ENCODE data around the gene PSME1. TPM values are rescaled to one million over a fixed set of nuclear protein-coding genes. Genes with fewer than 3 reads are reported as not detected.

The PSME1 gene
- total and polyA plus RNA-seq, 2 of the 13 experiments (the other 11 are each of a cell fraction or from before 2014, with no cell fraction given): 159 to 608 TPM

- peaks cover 0 to 6% of the 10 kb centered on the region in 2 experiments; a peak in 1 of 5 replicates for H3K27me3 ChIP-seq (ENCODE audit: control insufficient read depth in 1 of 2, insufficient read depth in 2 of 2, low read length in 2 of 2)
- ChIA-PET CTCF (ENCODE audit: low intra/inter-chr PET ratio, low total read pairs) (no interaction called here), POLR2A (interaction anchor here (1.0 to 14.4 kb wide), 5 partner anchors 7 to 41 kb away, joined by 3 to 627 read pairs (median 133); partner anchors contain the start of genes DCAF11, NRL and PSME1)
- TF ChIP-seq MXD4 (CRISPR knock-in tag; IDR thresholded peaks at IDR 0.05): no peak
- peak; percentile 67; the same call in 1 of the 2 replicates for TF ChIP-seq HNRNPL (IDR thresholded peaks at IDR 0.05; ENCODE audit: low read depth, low read length)
- TF ChIP-seq HOXA3 (CRISPR knock-in tag; IDR thresholded peaks at IDR 0.05): no peak
- TF ChIP-seq ZMYM3 (CRISPR knock-in tag; IDR thresholded peaks at IDR 0.05): no peak
- TF ChIP-seq EED (CRISPR knock-in tag; IDR thresholded peaks at IDR 0.05): peak; percentile 60; the same call in 1 of the 2 replicates
- 0 out of 4 replicates have a peak, but pooled peaks of 1 of the 2 experiments have one; percentile 28 for TF ChIP-seq POLR2A (IDR thresholded peaks at IDR 0.05; ENCODE audit: insufficient read depth in 1 of 2, low read depth in 2 of 2, low read length in 2 of 2)
- TF ChIP-seq NAIF1 (CRISPR knock-in tag; IDR thresholded peaks at IDR 0.05; ENCODE audit: borderline replicate concordance): no peak
- TF ChIP-seq HNRNPLL (IDR thresholded peaks at IDR 0.05; ENCODE audit: low read depth, low read length, poor library complexity, severe bottlenecking): no peak
- no peak for TF ChIP-seq ZNF24 (IDR thresholded peaks at IDR 0.05)
- TF ChIP-seq RBM39 (IDR thresholded peaks at IDR 0.05; ENCODE audit: low read depth, low read length, poor library complexity, severe bottlenecking): peak; percentile 75
- TF ChIP-seq, protein P1, sequence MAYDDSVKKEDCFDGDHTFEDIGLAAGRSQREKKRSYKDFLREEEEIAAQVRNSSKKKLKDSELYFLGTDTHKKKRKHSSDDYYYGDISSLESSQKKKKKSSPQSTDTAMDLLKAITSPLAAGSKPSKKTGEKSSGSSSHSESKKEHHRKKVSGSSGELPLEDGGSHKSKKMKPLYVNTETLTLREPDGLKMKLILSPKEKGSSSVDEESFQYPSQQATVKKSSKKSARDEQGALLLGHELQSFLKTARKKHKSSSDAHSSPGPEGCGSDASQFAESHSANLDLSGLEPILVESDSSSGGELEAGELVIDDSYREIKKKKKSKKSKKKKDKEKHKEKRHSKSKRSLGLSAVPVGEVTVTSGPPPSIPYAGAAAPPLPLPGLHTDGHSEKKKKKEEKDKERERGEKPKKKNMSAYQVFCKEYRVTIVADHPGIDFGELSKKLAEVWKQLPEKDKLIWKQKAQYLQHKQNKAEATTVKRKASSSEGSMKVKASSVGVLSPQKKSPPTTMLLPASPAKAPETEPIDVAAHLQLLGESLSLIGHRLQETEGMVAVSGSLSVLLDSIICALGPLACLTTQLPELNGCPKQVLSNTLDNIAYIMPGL (CRISPR knock-in tag; IDR thresholded peaks at IDR 0.05; ENCODE audit: borderline replicate concordance in 1 of 2, low read depth in 1 of 2): no peak
- no peak for TF ChIP-seq ZNF615 (CRISPR knock-in tag; IDR thresholded peaks at IDR 0.05; ENCODE audit: borderline replicate concordance)
- no peak for TF ChIP-seq MAFK (conservative IDR thresholded peaks at IDR 0.05 in 1 of 2, IDR thresholded peaks at IDR 0.05 in 1 of 2; ENCODE audit: low read length in 2 of 2)
- TF ChIP-seq, protein P2, sequence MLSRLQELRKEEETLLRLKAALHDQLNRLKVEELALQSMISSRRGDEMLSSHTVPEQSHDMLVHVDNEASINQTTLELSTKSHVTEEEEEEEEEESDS (CRISPR knock-in tag; IDR thresholded peaks at IDR 0.05; ENCODE audit: borderline replicate concordance): 0 out of 2 replicates have a peak, but pooled peaks have one; percentile 40
- TF ChIP-seq ZNF710 (CRISPR knock-in tag; IDR thresholded peaks at IDR 0.05; ENCODE audit: borderline replicate concordance): peak; percentile 35; the same call in 1 of the 2 replicates
- TF ChIP-seq NFATC3 (CRISPR knock-in tag; IDR thresholded peaks at IDR 0.05): no peak
- 0 out of 2 replicates have a peak, but pooled peaks have one; percentile 39 for TF ChIP-seq KDM5B (CRISPR knock-in tag; IDR thresholded peaks at IDR 0.05; ENCODE audit: borderline replicate concordance)
Measured at GRCh38 chr14:24098927-24099813, 36.8 kb upstream of the PSME1 start.

More at GRCh38 chr14:24098927-24099813, 36.8 kb upstream of the PSME1 start:
- intact Hi-C loops (cut with micrococcal nuclease; ENCODE audit: unreplicated experiment): no loop called here
- Histone ChIP-seq H3K9ac (ENCODE audit: insufficient read depth, low read depth, low read length) (no peak overlapping the region), H3K27ac (ENCODE audit: extremely low read length, insufficient read depth, low read length) (no peak overlapping the region), H3K9me3 (ENCODE audit: low read length) (no peaks in the 10 kb centered on the region), H3K4me3 (replicated peaks in 1 of 3; ENCODE audit: insufficient read depth in 1 of 3, low read depth in 2 of 3, low read length in 3 of 3) (no peak overlapping the region), H3K4me2 (ENCODE audit: low read depth, low read length) (no peak overlapping the region), H3K4me1 (ENCODE audit: insufficient read depth, low read length) (peaks cover 50% of the 10 kb centered on the region), H4K20me1 (ENCODE audit: insufficient read depth, low read length) (0 out of 2 replicates have a peak, but pooled peaks cover 4% of the 10 kb centered on the region), H3K79me2 (ENCODE audit: insufficient read depth, low read length) (peaks cover 28% of the 10 kb centered on the region), H3K36me3 (replicated peaks in 1 of 2; ENCODE audit: control insufficient read depth in 1 of 2, insufficient read depth in 2 of 2, low read length in 2 of 2) (peaks cover 47 to 65% of the 10 kb centered on the region in 2 experiments), H2AFZ (ENCODE audit: low read length) (no peak overlapping the region)
- WGBS (ENCODE audit: low lambda C conversion rate): 95% methylated on average over 17 of the region's 17 CpGs
- in situ Hi-C loops (cut with HindIII; ENCODE audit: extremely low pct_ligation_motif_present, low pct_unique_long_range_greater_than_20kb): no loop called here
- no TSS peak for BruUV-seq (replicated peaks)
- DNase-seq (ENCODE audit: low spot score) (no peak), FAIRE-seq (no peak), ATAC-seq (no peak)

Data from HepG2 (cell line).